Stimulated activated CD8-positive, alpha-beta memory T cell treated with anti-CD3 and anti-CD28 coated beads, Interleukin-15, amount 100 ng/mL, for 24 hours (primary cell): ENCODE measurements around the gene CLCN3.
"Not testable (repeated sequence)": the region's sequence is repeated elsewhere in the genome, so short reads cannot be mapped to it uniquely, and the experiment has no call there.

Experiments
- DNase-seq: peaks from one replicate; pipeline ENCODE4 v3.0.0-alpha.2; 2020; ENCODE audit warnings: low read depth

The CLCN3 gene

GRCh38 chr4:169619958-169620879, at the start of gene CLCN3:
TSS of gene CLCN3 (plus strand) at chr4:169620578. CDS start at chr4:169635929, 15,351 bp downstream.
- peak; percentile 70 for DNase-seq

- DNase-seq = not testable (repeated sequence)
Measured at GRCh38 chr4:169571012-169571411, 49.4 kb upstream of the CLCN3 start.

- DNase-seq = no peak
Measured at GRCh38 chr4:169571435-169571834, 48.9 kb upstream of the CLCN3 start.

- DNase-seq = no peak
Measured at GRCh38 chr4:169573889-169574288, 46.5 kb upstream of the CLCN3 start.

- no peak for DNase-seq
Measured at GRCh38 chr4:169582203-169582602, 38.2 kb upstream of the CLCN3 start.

- DNase-seq = no peak
Measured at GRCh38 chr4:169582706-169583105, 37.7 kb upstream of the CLCN3 start.

- no peak for DNase-seq
Measured at GRCh38 chr4:169583563-169583962, 36.8 kb upstream of the CLCN3 start.

- DNase-seq = no peak
Measured at GRCh38 chr4:169593050-169593560, 27.3 kb upstream of the CLCN3 start.

- no peak for DNase-seq
Measured at GRCh38 chr4:169594560-169595195, 25.7 kb upstream of the CLCN3 start.

- no peak for DNase-seq
Measured at GRCh38 chr4:169601016-169601771, 19.2 kb upstream of the CLCN3 start.

- no peak for DNase-seq
Measured at GRCh38 chr4:169603312-169603711, 17.1 kb upstream of the CLCN3 start.

GRCh38 chr4:169604131-169604900, 16.1 kb upstream of the CLCN3 start:
- no peak for DNase-seq

GRCh38 chr4:169604903-169605331, 15.5 kb upstream of the CLCN3 start:
- no peak for DNase-seq

- DNase-seq = no peak
Measured at GRCh38 chr4:169611157-169611556, 9.2 kb upstream of the CLCN3 start.

GRCh38 chr4:169611991-169612870, 8.1 kb upstream of the CLCN3 start, which contains the start of gene NEK1:
TSS of gene NEK1 (minus strand) at chr4:169612583. CDS start at chr4:169602630, 9,953 bp downstream.
- peak; percentile 77 for DNase-seq

- DNase-seq = no peak
Measured at GRCh38 chr4:169612871-169613859, 7.2 kb upstream of the CLCN3 start.

- DNase-seq = no peak
Measured at GRCh38 chr4:169615467-169616106, 4.8 kb upstream of the CLCN3 start.

- DNase-seq = no peak
Measured at GRCh38 chr4:169616846-169617245, 3.5 kb upstream of the CLCN3 start.

GRCh38 chr4:169617306-169617705, 3.1 kb upstream of the CLCN3 start:
- no peak for DNase-seq
